PC-9 (cell line): Measurements from ENCODE around the gene TNFSF9.

Source experiments
- CTCF ChIP-seq: fragments of 200-600 bp; sonication (generic); conservative IDR thresholded peaks from 2 replicates; pipeline ENCODE4 v1.6.1; 2017; ENCODE audit warnings: mixed run types, antibody characterized with exemption, mild to moderate bottlenecking, moderate library complexity
- EZH2 ChIP-seq: fragments of 200-600 bp; sonication (generic); IDR thresholded peaks from 2 replicates; pipeline ENCODE4 v1.8.0; 2017; ENCODE audit warnings: antibody characterized with exemption, low read depth

- no peak for TF ChIP-seq CTCF
- TF ChIP-seq EZH2 = no peak
Measured at GRCh38 chr19:6531956-6532243, 1.1 kb downstream of the TNFSF9 start.
